Common myeloid progenitor, CD34-positive (primary cell): ENCODE results near the gene MBD6.

ENCODE experiments used
- CTCF ChIA-PET: fragments of 350-600 bp; sonication (Branson Sonifier 250); formaldehyde crosslinking; loops from one replicate; lab custom pipeline; 2021; ENCODE audit warnings: antibody characterized with exemption; lab: Charles Lee
- POLR2A ChIA-PET: fragments of 350-600 bp; sonication (Branson Sonifier 250); formaldehyde crosslinking; loops from one replicate; lab custom pipeline; 2021; ENCODE audit warnings: antibody characterized with exemption; lab: Charles Lee
- DNase-seq, 3 donors: peaks; one replicate each; pipeline versions ENCODE4 v3.0.0 to v3.0.0-alpha.2; 2013
- H3K27ac ChIP-seq, 2 experiments: 1 replicate in 1 of 2; 2 replicates in 1 of 2; pipeline ENCODE4 v1.7.0; 2013; ENCODE audit warnings: inconsistent platforms in 2 of 2, low read length in 2 of 2, mild to moderate bottlenecking in 2 of 2, low read depth in 1 of 2, moderate library complexity in 1 of 2; ENCODE audit not compliant: severe bottlenecking in 2 of 2, insufficient read depth in 1 of 2, poor library complexity in 1 of 2
- H3K27me3 ChIP-seq, 5 experiments: replicated peaks in 2 of 5; 1 replicate in 3 of 5; 2 replicates in 2 of 5; pipeline versions ENCODE4 v1.6.1 to v1.7.0; 2013; ENCODE audit warnings: low read length in 4 of 5, mild to moderate bottlenecking in 2 of 5, moderate library complexity in 2 of 5, inconsistent platforms in 1 of 5; ENCODE audit not compliant: insufficient read depth in 5 of 5, control insufficient read depth in 4 of 5
- H3K36me3 ChIP-seq, 4 experiments: 1 replicate in 2 of 4; 2 replicates in 2 of 4; pipeline versions ENCODE4 v1.6.1 to v1.7.0; 2013; ENCODE audit warnings: low read length in 3 of 4, control low read depth in 1 of 4, mild to moderate bottlenecking in 1 of 4; ENCODE audit not compliant: control insufficient read depth in 4 of 4, insufficient read depth in 4 of 4
- H3K4me1 ChIP-seq, 4 experiments: 1 replicate in 3 of 4; 2 replicates in 1 of 4; pipeline versions ENCODE4 v1.6.1 to v1.7.1; 2013; ENCODE audit warnings: low read length in 3 of 4, mild to moderate bottlenecking in 3 of 4, control low read depth in 1 of 4, inconsistent platforms in 1 of 4, moderate library complexity in 1 of 4; ENCODE audit not compliant: control insufficient read depth in 4 of 4, insufficient read depth in 4 of 4; ENCODE audit errors: control extremely low read depth in 1 of 4
- H3K4me3 ChIP-seq, 7 experiments: 1 replicate in 4 of 7; 2 replicates in 3 of 7; pipeline versions ENCODE4 v1.5.1 to v1.7.0; 2013; ENCODE audit warnings: mild to moderate bottlenecking in 7 of 7, low read length in 6 of 7, moderate library complexity in 6 of 7, inconsistent platforms in 2 of 7, low read depth in 2 of 7, control low read depth in 1 of 7; ENCODE audit not compliant: insufficient read depth in 4 of 7, control insufficient read depth in 1 of 7; ENCODE audit errors: extremely low read depth in 1 of 7
- H3K9me3 ChIP-seq, 5 experiments: 1 replicate in 4 of 5; 2 replicates in 1 of 5; pipeline versions ENCODE4 v1.6.1 to v1.7.1; 2013; ENCODE audit warnings: low read length in 4 of 5, mild to moderate bottlenecking in 2 of 5, inconsistent platforms in 1 of 5, low read depth in 1 of 5, moderate library complexity in 1 of 5; ENCODE audit not compliant: control insufficient read depth in 4 of 5, insufficient read depth in 2 of 5; ENCODE audit errors: control extremely low read depth in 1 of 5
- WGBS: methylation state at CpG from one replicate; pipeline ENCODE4 v1.1.5; 2013; ENCODE audit not compliant: insufficient coverage; 5-methylcytosine and 5-hydroxymethylcytosine counted together

Gene MBD6

DNA sequence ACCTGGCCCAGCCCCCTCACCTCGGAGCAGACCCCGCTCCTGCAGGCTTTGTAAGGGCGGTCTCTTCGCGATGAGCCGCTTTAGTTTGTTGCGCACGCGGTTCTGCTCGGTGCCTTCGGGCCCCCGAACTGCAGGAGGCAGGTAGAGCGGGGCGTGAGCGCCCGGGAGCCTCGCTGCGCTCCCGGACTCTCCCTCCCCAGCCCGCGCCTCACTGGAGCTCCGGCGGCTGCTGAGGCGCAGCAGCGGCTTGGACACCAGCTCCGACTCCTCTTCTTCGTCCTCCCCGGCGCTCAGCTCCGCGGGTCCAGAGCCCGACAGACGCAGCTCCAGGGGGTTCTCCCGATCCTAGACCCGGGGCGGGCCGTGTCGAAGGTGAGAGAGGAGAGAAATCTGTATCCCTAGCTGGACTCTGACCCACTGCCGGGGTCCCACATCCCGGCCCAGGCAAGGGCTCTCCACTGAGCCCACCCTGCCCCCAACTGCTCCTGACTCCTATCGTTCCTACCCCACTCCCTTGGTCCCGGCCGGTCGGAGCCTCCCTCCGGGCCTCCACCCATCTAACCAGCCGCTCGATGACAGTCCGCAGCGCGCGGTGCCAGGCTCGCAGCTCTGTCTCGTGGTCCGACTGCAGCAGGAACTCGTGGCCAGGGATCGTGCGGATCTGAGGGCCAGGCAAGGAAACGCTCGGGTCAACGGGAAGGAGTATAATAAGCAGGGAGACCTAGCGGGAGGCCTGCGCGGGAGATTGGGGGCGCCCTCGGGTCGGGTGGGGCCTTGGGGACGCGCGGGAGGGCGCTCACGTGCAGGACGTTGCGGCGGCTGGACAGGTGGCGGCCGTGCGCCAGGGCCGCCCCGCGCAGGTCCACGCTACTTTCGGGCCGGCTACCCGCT, 47.1 kb upstream of the MBD6 start:
- no peak for DNase-seq
- H3K4me1 ChIP-seq: peaks cover 20 to 58% (median 53%) of the 10 kb centered on the region in 4 experiments
- 51% methylated on average over 73 of the region's 84 CpGs for WGBS
- peak overlapping the region in 1 of 2 experiments; percentile 96 for H3K27ac ChIP-seq
- peaks cover 20 to 48% (median 40%) of the 10 kb centered on the region in 4 experiments for H3K36me3 ChIP-seq
- POLR2A ChIA-PET: interaction anchor here (0.8 to 2.7 kb wide), 3 partner anchors 8 to 13 kb away, joined by 3 to 8 read pairs (median 4); partner anchors contain the start of gene MARS1
- H3K27me3 ChIP-seq: no peaks in the 10 kb centered on the region
- H3K4me3 ChIP-seq: peak overlapping the region; percentile 52 to 92 (median 76)
- H3K9me3 ChIP-seq: no peaks in the 10 kb centered on the region
- CTCF ChIA-PET: interaction anchor here (1.0 to 16.7 kb wide), 12 partner anchors 11 to 168 kb away, joined by 3 to 184 read pairs (median 5); partner anchors contain the start of genes DDIT3, GLI1 and MARS1

DNA sequence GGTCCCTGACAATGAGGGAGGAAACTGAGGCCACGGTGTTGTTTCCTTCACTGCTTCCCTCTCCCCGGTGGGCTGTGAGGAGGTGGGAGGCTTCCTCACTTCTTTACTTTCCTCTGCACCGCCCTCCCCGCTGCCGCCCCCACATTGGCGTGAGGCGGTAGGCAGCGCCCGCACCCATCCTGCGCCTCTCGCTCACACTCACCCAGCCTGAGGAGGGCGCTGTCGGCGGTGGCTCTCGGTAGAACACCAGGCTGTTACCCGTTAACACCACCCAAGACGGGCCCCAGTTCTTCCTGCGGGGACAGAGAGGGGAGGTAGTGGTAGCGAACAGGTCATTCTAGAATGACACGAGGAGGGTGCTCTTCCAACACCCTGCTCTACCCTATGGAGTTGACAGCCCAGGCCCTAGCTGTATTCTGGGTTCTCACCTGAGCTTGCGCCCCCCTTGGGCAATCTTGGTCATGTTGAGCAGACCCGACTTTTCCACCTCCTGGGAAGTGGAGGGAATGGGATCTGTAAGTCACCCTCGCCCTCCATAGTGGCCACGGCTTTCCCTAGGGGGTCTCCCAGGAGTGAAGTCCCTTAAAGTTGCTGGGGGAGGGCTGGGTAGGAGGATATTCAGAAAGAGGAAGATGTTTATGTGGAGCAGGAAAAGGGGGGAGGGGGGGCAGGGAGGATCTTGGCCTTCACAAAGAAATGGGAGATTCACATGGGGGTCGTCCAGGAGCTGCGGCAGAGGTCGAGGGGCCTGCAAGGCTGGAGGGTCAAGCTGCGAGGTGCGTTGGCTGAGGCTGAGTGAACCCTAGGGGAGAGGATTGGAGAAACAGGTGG, 46.2 kb upstream of the MBD6 start:
- Histone ChIP-seq H3K36me3 (peaks cover 19 to 40% (median 32%) of the 10 kb centered on the region in 4 experiments), H3K4me3 (peak overlapping the region; percentile 52 to 92 (median 76)), H3K27ac (peak overlapping the region; percentile 96), H3K9me3 (no peaks in the 10 kb centered on the region), H3K4me1 (peaks cover 24 to 66% (median 61%) of the 10 kb centered on the region in 4 experiments), H3K27me3 (no peaks in the 10 kb centered on the region)
- ChIA-PET CTCF (interaction anchor here (0.6 to 16.7 kb wide), 11 partner anchors 8 to 194 kb away, joined by 3 to 184 read pairs (median 5); partner anchors contain the start of genes DDIT3, GLI1 and MARS1), POLR2A (interaction anchor here (0.6 to 2.7 kb wide), 4 partner anchors 10 to 43 kb away, joined by 3 to 8 read pairs (median 6); partner anchors contain the start of gene MARS1)
- 0% methylated on average over 20 of the region's 29 CpGs for WGBS
- DNase-seq: peak in 2 of 3 donors; percentile 80 to 83

DNA sequence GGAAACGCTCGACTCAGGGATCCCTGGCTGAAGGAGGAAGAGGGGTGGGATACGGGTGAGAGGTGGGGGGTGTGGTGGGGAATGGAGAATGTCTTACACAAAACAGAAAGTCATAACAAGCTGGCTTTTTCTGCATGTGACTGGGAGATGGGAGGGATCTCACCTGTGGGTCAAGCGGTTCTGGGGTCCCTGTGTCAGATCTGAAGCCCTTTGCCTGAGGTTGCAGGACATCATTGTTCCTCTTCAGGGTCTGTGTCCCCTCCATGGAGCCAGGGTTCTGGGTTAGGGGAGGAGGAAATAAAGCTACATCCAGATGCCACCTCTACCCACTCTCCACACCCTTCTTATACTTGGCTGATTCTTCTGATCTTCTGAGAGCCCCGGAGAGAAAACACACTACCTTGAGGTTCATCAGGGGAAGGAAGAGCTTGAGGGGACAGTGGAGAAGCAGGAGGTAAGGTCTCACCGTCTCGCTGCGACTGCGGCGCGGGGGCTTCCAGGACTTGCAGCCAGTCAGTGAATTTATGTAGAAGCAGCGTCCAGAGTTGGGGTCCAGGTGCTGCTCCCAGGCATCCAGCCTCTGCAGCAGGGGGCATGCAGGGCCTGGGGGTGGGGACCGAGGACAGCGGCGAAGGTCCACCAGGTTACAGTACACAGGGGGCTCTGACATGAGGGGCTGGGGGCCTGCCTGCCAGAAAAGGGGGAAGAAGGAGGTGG, 45.5 kb upstream of the MBD6 start:
- CTCF ChIA-PET: interaction anchor here (0.6 to 16.7 kb wide), 11 partner anchors 9 to 194 kb away, joined by 3 to 184 read pairs (median 5); partner anchors contain the start of genes DDIT3, GLI1 and MARS1
- Histone ChIP-seq H3K27ac (peak overlapping the region; percentile 96), H3K36me3 (peaks cover 13 to 32% (median 27%) of the 10 kb centered on the region in 4 experiments), H3K9me3 (no peaks in the 10 kb centered on the region), H3K4me3 (peak overlapping the region; percentile 52 to 92 (median 76)), H3K27me3 (no peaks in the 10 kb centered on the region), H3K4me1 (peaks cover 27 to 73% (median 66%) of the 10 kb centered on the region in 4 experiments)
- WGBS: 0% methylated on average over 13 of the region's 15 CpGs
- POLR2A ChIA-PET: interaction anchor here (1.3 to 2.7 kb wide), 4 partner anchors 11 to 42 kb away, joined by 3 to 8 read pairs (median 6); partner anchors contain the start of gene MARS1
- peak in 1 of 3 donors; percentile 18 for DNase-seq

DNA sequence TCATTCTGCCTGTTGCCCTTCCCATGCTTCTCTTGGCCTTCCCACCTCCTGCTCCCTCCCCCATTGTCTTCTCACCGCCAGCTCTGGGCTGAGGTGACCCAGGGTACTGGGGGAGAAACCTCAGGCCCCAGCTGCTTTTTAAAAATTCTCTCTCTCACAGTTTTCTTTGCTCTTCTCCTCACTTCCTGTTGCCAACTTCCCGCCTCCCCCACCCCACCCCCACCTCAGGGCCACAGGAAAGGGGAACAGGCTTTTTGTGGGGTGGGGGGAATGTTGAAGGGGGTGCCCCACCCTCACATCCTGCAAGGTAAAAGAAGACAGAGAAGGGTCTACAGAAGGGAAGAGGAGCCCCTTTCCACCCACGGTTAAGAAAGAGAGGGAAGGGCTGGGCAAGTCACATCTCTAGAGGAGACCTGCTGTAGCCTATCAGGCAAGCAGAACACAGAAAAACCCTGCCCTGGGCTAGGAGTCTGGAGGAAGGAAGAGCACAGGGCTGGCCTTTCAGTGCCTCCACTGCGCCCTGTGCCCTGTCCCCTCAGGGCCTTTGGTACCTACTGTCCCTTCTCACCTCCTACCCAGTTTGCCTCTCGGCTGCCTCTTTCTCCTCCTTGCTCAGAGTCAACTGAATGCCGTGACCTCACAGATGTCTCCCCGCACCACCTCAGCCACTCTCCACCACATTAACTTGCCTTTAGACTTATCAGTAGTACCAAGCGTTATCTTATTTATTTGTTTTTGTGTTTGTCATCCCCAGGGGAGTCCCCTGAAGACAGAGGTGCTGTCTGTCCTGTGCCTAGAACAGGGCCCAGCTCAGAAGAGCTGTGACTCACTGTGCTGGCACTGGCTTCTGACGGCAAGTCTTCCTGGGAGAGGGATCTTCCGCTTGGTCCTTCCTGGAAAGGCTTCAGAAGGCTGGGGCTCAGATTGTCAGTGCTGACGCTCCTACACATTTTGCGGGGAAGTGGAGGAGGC, 44.6 kb upstream of the MBD6 start:
- H3K27me3 ChIP-seq: no peaks in the 10 kb centered on the region
- peak in 2 of 3 donors; percentile 42 to 46 for DNase-seq
- H3K4me3 ChIP-seq: peak overlapping the region; percentile 52 to 92 (median 76)
- 54% methylated on average over 7 of the region's 12 CpGs for WGBS
- POLR2A ChIA-PET: interaction anchor here (1.3 to 2.7 kb wide), 4 partner anchors 10 to 41 kb away, joined by 3 to 8 read pairs (median 6); partner anchors contain the start of genes GLI1 and MARS1
- H3K36me3 ChIP-seq: peaks cover 5 to 24% (median 20%) of the 10 kb centered on the region in 4 experiments
- peaks cover 27 to 73% (median 66%) of the 10 kb centered on the region in 4 experiments for H3K4me1 ChIP-seq
- CTCF ChIA-PET: interaction anchor here (1.4 to 16.7 kb wide), 7 partner anchors 9 to 52 kb away, joined by 4 to 184 read pairs (median 13); partner anchors contain the start of genes GLI1 and MARS1
- H3K9me3 ChIP-seq: no peaks in the 10 kb centered on the region
- H3K27ac ChIP-seq: peak overlapping the region; percentile 96

DNA sequence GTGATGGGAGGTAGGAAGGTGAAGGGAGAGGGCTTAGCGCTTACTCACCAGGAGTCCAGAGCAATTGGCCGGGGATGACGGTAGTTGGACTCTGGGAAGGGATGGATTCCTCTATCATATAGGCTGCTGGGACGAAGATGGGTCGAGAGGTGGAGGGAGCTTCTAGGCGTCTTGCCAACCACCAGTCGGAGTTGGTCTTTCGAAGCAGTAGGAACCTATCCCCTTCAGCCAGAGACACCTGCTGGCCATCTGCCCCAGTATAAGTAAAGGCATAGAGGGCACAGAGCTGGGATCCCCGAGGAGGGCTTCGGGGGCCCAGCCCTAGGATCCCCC, 43.6 kb upstream of the MBD6 start:
- ChIA-PET POLR2A (interaction anchor here (1.4 to 1.8 kb wide), 2 partner anchors 9 to 20 kb away, joined by 3 to 4 read pairs; partner anchors contain the start of gene GLI1), CTCF (interaction anchor here (1.4 to 16.7 kb wide), 3 partner anchors 8 to 17 kb away, joined by 6 to 184 read pairs (median 6); partner anchors contain the start of genes GLI1 and MARS1)
- Histone ChIP-seq H3K27me3 (no peaks in the 10 kb centered on the region), H3K9me3 (no peaks in the 10 kb centered on the region), H3K36me3 (peaks cover 2 to 16% (median 12%) of the 10 kb centered on the region in 4 experiments), H3K27ac (peak overlapping the region; percentile 96), H3K4me3 (peak overlapping the region in 6 of 7 experiments; percentile 17 to 92 (median 78)), H3K4me1 (peaks cover 27 to 73% (median 66%) of the 10 kb centered on the region in 4 experiments)
- DNase-seq: no peak
- 93% methylated on average over 7 of the region's 10 CpGs for WGBS
